HG03139 (cell line): ENCODE measurements around the gene CRTC2.
"Not testable (repeated sequence)": the region's sequence is repeated elsewhere in the genome, so short reads cannot be mapped to it uniquely, and the experiment has no call there.

ENCODE experiments used
- ATAC-seq: cut with Tn5 transposase; IDR thresholded peaks from one replicate; pipeline ENCODE4 v1.9.1; 2021; ENCODE audit not compliant: unreplicated experiment

CRTC2 gene, protein sequence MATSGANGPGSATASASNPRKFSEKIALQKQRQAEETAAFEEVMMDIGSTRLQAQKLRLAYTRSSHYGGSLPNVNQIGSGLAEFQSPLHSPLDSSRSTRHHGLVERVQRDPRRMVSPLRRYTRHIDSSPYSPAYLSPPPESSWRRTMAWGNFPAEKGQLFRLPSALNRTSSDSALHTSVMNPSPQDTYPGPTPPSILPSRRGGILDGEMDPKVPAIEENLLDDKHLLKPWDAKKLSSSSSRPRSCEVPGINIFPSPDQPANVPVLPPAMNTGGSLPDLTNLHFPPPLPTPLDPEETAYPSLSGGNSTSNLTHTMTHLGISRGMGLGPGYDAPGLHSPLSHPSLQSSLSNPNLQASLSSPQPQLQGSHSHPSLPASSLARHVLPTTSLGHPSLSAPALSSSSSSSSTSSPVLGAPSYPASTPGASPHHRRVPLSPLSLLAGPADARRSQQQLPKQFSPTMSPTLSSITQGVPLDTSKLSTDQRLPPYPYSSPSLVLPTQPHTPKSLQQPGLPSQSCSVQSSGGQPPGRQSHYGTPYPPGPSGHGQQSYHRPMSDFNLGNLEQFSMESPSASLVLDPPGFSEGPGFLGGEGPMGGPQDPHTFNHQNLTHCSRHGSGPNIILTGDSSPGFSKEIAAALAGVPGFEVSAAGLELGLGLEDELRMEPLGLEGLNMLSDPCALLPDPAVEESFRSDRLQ

DNA sequence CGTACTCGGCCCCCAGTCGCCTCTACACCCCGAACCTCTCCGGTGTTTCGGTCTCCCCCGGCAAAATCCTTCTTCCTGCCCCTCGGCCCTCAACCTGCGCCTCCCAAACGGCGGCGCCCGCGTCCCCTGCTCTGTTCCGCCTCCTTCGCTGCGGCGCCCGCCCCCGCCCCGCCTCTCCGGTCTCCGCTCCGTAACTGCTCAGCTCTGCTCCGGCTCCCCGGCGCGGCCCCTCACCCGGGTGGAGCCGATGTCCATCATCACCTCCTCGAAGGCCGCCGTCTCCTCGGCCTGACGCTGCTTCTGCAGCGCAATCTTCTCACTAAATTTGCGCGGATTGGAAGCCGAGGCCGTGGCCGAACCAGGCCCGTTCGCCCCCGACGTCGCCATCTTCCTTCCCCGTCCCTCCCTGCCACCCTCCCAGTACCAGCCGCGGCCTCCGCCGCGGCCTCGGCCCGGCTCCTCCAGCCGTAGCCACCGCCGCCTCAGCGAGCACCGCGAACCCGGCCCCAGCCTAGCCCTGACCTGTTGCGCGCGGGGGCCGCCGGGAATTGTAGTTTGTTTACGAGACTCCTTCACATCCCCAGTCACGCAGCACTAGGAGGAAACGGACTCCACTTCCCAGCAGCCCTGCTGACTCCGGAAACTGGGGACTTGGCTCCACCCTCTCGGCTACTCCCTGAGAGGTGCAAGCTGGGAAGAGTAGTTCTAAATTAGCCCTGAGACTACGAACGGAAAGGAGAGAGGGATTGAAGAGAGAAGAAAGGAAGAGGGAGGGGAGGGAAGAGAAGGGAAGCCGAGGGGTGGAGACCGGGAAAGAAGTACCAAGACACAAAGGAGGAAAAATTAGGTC is at the start of gene CRTC2:
Gene CRTC2 (minus strand): TSS at position 502 of the 850 bp plus-strand sequence. CDS start 115 bp downstream, at position 387.
- peak; percentile 74 for ATAC-seq

DNA sequence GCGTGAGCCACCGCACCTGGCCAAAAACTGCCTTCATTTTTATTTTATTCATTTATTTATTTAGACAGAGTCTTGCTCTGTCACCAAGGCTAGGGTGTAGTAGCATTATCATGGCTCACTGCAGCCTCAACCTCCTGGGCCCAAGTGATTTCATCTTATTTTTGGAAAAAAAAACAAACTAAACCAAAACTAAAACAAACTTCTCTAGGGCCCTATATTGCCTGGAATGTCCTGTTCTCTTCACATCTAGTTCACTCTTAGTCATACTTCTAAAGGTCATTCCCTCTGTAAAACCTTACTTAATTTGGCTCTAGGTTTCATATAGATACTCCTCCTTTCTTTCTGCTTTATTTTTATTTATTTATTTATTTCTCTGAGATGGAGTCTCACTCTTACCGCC is 47.7 kb upstream of the CRTC2 start:
- ATAC-seq, result no peak

DNA sequence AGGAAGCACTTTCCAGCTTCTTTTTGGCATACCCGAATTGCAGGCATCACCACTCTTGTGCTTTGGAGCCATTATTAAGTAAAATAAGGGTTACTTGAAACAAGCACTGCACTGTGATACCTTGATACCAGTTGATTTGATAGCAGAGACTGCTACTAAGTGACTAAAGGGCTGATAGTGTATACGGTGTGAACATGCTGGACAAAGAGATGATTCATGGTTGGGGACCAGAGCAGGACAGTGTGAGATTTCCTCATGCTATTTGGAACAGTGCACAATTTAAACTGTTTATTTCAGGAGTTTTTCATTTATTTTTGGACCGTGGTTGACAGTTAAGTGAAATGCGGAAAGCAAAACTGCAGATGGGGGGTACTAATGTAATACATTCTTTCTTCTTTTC is 42.0 kb upstream of the CRTC2 start:
- ATAC-seq, result no peak

DNA sequence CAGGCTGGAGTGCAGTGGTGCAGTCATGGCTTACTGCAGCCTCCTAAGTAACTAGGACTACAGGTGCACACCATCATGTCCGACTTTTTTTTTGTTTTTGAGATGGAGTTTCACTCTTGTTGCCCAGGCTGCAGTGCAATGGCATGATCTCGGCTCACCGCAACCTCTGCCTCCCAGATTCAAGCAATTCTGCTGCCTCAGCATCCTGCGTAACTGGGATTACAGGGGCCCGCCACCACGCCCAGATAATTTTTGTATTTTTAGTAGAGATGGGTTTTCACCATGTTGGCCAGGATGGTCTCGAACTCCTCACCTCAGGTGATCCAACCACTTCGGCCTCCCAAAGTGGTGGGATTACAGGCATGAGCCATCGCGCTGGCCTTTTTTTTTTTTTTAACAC is 38.5 kb upstream of the CRTC2 start:
- not testable (repeated sequence) for ATAC-seq

DNA sequence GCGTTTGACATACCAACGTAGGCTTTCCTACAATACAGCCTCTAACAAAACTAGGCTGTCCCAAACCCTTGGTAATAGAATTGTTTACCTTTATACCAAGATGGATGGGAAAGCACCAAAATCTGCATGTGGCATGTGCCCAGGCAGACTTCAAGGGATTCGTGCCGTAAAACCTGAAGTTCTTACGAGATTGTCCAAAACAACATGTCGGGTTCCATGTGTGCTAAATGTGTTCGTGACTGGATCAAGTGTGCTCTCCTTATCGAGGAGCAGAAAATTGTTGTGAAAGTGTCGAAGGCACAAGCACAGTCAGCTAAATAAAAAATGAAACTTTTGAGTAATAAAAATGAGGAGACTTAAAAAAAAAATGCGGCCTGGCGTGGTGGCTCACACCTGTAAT is 37.2 kb upstream of the CRTC2 start:
- ATAC-seq, result no peak

DNA sequence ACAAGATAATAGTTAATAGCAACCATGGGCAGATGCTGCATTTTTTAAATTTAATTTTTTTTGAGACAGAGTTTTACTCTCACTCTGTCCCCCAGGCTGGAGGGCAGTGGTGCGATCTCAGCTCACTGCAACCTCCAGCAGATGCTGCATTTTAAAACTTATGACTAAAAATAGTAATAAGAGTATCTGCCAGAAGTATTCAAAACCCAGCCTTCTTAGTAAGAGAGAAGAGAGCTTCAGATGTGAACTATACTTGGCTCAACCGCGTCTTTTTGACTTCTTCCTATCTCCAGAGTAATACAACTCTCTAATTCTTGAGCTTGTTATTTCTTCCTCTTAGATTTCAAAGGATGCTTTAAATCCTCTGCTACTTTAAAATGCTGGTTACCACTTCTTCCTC is 36.8 kb upstream of the CRTC2 start:
- ATAC-seq, result no peak

DNA sequence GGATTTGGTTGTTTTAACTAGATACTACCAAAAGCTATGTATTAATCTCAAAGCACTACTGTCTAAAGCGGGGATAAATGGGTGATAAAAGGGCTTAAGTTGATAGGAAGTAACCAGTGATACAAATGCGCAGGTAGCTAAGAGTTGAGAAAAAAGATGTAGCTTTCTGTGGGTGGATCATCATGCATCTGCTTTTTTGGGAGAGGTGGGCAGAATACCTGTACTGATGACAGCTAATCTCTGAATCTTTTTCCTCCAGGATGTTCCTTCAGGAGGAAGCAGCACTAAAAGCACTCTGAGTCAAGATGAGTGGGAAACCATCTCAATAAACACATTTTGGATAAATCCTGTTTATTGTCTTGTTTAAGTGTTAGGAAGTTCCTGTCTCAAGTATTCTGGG is 33.4 kb upstream of the CRTC2 start:
- no peak for ATAC-seq

DNA sequence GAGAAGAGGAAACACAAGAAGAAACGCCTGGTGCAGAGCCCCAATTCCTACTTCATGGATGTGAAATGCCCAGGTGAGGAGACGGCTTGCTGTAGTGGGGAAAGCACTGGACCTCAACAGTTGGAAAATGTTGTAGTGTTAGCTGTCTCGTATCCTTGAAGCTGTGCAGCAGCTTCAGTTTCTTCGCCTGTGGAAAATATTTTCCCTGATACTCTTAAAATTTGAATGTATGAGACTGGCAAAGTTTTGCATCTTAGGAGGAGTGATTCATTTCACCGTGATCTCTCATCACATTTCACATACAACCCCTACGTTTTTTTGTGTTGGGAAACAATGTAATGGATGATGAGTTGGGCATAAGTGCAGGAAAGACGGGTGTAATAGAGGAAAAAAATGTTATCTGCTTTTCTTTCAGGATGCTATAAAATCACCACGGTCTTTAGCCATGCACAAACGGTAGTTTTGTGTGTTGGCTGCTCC is 32.8 kb upstream of the CRTC2 start:
- ATAC-seq, result no peak

DNA sequence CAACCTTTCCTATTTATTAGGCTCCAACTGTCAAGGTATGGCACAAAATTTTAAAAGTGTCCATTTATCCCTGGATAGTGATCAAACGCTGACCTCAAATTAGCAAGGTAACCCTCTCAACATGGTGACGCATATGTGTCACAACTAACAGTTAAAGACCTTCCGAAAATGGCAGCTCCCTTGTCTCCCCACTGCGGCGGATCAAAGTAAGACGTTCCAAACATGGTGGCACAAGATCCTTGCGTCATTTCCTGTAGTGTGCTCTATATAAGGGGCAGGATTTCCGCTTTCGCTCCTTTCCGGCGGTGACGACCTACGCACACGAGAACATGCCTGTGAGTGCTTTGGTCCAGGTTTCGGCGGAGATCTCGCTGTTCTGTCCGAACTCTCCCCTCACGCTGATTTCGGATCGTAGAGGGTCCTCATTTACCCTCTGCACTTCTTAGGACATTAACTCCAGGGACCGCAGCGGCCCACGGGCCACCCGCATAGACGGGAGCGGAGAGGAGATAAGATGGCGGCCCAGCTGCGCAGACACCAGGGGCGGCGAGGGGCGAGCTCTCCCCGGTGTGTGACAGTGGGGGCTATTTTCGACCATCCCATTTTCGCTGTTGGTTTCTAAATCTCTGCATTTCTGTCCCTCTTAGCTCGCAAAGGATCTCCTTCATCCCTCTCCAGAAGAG is 32.2 kb upstream of the CRTC2 start, which contains the start of gene RPS27:
Gene RPS27 (plus strand): TSS at position 295 of the 683 bp plus-strand sequence. CDS start 35 bp downstream, at position 330.
- peak; percentile 72 for ATAC-seq

DNA sequence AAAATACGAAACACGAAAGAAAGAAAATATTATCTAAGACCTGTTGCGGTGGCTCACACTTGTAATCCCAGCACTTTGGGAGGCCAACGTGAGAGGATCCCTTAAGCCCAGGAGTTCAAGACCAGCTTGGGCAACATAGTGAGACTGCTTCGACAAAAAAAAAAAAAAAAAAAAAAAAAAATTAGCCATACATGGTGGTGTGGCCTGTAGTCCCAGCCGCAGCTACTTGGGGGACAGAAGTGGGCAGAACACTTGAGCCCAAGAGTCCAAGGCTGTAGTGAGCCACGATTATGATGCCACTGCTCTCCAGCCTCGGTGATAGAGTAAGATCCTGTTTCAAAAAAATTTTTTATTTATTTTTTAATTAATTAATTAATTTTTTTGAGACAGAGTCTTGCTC is 29.2 kb upstream of the CRTC2 start:
- no peak for ATAC-seq

DNA sequence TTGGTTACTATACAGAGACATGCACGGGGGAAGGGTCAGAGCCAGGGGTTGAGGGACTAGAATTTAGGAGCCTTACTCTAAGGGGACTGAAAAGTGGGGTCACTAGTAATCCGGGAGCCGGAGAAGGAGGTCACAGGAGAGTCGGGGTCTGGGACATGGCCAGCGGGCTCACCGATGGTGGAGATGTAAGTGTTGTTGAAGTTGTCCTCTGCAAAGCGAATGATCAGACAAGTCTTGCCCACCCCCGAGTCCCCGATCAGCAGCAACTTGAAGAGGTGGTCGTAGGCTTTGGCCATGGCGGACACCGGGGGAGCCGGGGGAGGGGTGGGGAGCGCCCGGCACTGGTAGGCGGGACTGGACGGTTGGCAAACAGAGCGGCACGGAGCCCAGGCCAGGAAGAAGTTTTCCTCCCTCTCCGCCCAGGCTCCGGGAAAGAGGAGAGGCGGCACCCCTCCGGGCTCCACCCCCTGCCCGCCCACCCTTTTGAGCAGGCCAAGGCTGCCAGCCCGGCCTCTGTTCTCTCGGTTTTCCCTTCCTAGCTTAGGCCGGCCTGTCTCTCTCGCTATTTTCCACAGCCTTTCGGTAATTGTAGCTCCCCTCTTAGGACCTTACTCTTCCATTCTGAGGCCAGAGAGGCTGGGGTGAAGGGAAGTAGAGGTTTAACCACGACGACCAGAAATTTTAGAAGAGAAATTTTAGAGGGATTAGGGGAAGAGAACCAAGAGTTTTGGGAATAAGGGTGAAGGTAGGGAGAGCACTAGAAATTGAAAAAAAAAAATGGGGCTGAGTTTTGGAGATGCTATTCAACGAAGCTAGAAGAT is 27.7 kb upstream of the CRTC2 start, which contains the start of gene RAB13:
Gene RAB13 (minus strand): TSS at position 399 of the 821 bp plus-strand sequence. CDS start 103 bp downstream, at position 296.
- ATAC-seq, result no peak

DNA sequence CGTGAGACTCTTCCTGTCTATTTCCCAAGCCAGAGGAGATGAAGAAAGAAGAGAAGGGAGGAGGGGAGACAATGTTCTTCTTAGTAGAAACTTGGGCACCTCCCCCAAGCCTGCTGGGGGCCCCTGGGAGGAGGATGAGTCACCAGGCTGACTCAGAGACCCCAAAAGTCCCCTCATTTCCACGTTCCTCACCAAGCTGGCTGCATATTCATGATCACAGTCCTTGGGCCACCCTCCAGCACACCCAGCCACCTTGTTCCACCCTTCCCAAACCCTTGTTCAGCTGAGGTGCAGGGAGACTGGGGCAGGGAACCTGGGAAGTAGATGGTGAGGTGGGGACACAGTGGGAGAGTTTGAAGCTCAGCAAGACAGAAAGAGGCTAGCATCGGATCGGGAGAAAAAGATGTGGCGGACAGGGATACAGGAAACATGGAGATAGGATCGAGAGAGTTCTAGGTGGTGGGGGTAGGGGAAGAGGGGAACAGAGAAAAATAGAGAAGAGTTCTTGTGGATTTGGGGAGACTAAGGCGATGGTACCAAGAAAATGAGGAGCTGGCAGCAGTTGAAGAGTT is 27.0 kb upstream of the CRTC2 start:
- no peak for ATAC-seq

DNA sequence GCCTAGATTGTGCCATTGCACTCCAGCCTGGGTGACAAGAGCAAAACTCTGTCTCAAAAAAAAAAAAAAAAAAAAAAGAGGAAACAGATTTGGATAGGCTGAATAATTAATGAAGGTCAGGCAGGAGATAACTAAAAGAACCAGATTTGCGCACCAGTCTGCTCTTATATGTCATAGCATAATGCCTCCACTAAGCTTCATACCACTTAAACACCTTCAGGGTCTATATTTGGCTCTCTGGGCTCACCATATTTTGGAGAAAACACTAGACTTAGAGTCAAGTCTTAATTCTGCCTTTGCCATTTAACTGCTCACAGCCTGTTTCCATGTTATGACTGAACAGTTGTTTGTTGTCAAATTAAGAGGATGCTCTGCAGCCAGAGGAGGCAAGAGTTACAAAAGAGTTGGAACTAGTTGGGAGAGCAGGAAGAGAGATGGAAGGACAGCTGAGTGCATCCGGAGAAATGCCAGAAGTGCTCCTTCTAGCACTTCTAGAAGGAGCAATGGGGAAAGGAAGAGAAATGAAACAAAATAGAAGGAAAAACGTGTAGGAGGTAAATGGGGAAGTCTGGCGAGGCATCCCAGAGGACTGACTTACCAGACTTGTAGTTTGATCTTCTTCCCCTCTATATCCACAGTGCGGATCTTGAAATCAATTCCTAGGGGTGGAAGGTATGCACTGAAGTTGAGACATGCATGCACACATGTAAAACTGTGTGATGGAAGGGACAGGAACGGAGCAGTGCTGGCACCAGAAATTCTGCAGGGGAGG is 25.9 kb upstream of the CRTC2 start:
- ATAC-seq, result no peak

DNA sequence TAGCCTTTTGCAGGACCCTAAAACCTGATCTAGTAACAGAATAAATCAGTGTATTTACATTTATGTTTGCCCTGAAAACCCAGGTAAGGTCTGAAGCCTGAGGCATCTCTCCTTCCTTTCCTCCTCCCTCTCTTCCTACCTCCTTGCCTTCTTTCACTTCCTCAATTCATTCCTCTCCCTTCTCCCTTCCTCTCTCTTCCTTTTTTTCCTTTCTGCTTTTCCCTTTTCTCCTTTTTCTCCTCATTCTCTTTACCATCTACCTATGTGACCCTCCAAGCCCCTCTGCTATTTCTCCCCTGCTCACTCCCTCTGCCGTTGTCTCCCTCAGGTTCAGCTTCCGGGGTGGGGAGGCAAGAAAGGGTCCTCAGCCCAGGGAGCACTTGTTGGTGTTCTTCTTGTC is 23.3 kb upstream of the CRTC2 start:
- not testable (repeated sequence) for ATAC-seq

DNA sequence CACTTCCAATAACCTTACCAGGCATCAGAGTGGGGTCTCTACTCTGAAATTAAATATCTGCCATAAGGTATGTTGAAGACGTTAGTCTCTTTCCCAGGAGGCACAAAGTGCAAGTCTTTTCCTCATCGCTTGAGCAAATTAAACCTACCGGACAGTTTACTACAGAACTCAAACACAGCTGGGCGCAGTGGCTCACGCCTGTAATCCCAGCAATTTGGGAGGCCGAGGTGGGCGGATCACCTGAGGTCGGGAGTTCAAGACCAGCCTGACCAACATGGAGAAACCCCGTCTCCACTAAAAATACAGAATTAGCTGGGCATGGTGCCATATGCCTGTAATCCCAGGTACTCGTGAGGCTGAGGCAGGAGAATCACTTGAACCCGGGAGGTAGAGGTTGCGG is 20.7 kb upstream of the CRTC2 start:
- ATAC-seq, result not testable (repeated sequence)

DNA sequence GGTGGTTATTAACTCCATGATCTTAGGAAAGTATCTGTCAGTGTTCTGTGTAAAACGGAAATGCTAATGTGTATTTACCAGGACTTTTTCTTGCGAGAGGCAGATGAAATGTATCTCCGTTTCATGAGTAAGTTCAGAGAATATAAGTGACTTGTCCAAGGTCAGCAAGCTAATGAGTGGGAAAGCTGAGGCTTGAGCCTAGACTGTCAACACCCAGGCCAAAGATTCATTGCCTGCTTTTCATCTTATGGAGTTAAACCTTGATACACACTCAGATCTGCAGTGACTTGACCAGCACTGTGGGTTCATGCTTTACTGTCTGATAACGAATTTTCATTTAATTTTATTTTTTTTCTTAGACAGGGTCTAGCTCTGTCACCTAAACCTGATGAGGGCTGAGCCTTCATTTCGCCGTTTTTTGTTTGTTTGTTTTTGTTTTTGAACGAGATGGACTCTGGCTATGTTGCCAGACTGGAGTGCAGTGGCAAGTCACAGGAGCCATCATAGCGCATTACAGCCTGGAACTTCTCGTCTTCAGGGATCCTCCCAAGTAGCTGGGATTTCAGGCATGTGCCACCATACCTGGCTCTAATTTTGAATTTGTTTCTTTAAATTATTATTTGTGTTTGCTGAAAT is 20.0 kb upstream of the CRTC2 start:
- no peak for ATAC-seq

DNA sequence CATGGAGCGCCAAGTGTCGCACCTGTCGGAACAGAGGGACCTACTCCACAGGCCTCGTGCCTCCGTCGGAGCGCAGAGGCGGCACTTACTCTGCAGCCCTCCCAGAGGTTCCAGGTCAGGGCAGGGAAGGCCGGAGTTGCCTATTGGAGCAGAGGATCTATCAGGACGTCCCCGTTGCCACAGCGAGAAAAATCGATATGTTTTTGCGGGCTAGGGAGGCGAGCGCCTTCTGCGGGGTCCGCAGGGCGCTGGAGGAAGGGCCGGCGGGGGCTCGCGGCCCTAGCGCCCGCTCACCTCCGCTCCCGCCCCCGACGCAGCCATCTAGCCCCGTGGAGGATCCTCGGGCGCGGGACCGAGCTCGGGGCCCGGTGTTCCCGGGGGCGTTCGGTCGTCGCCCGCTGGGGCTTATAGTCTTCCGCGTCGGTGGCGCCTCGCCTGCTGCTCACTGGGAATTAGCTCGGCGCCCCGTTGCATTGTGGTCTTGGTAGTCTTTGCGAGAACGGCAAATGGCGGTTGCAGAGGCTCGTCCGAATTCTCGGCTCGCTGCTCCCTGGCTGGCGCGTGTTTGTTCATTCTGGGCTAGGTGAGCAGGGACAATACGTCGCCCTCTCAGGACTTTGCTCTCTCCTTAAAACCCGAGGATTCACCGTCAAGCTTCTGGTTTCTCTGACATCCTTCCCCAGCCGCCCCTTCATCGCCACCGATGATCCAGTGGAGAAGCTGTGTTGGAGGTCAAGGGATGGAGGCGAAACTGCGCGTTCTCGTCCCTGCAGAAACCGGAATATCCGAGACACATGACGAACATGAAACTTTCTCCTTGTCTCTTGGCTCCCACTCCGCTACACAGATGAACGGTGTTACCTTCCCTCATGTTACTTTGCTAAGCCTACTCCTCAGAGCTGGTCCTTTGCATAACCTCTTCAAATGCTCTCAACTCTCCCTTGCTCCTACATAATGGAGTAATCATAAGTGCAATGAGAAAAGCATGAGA is 19.1 kb upstream of the CRTC2 start, which contains the start of gene JTB:
Gene JTB (minus strand): TSS at position 425 of the 991 bp plus-strand sequence. CDS start 422 bp downstream, at position 3.
- peak; percentile 55 for ATAC-seq
